ENCODE data around the gene HOXC10.

DNA sequence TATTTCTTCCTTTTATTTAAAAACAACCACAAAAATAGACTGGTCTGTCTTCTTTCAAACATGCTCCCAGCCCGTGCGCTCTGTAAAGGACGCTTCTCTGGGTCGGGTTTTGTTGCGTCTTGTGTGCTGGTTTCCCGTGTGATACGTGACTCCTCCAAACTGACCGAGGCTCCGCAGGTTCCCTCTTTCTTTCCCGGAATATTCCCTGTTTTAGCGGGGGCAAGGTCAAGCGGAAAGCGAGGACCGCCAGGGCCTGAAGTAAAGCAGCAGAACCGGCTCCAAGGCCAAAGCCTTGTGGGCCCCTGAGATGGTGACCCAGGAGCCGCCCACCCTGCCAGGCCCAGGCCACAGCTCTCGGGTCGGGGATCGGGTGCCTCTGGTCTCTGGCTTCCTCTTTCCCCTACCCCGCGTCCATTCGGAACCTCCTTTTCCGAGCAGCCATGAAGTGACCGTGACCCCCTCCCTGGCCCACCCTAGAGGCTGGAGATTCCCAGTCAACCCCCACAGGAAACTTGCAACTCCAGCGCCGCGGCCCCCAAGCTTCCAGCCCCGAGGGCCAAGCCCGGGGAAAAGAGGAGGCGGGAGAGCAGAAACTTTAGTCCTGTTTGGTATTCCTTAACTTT, 885 bp upstream of the HOXC10 start:
- TF ChIP-seq EZH2phosphoT487 (IDR thresholded peaks at IDR 0.05; ENCODE audit: borderline replicate concordance, low read length) (no peak), CTCF (IDR thresholded peaks at IDR 0.05; ENCODE audit: low read depth, low read length, poor library complexity, severe bottlenecking) (no peak)

All from DOHH2 (cell line).